Skeletal muscle satellite cell (primary cell): ENCODE results near the gene WRNIP1.
A peak's percentile ranks its signal among the peaks of the same experiment; 100 is the strongest.

Experiments used
- H3K27me3 ChIP-seq: 2 replicates; pipeline ENCODE4 v1.7.0; 2013; ENCODE audit warnings: low read length; ENCODE audit not compliant: control insufficient read depth, insufficient read depth
- H3K36me3 ChIP-seq: 2 replicates; pipeline ENCODE4 v1.7.0; 2013; ENCODE audit warnings: mild to moderate bottlenecking, control low read depth, low read length; ENCODE audit not compliant: insufficient read depth
- H3K4me1 ChIP-seq: 2 replicates; pipeline ENCODE4 v1.7.0; 2013; ENCODE audit warnings: low read length; ENCODE audit not compliant: control insufficient read depth, insufficient read depth
- H3K4me2 ChIP-seq: 2 replicates; pipeline ENCODE4 v1.7.0; 2013; ENCODE audit warnings: mild to moderate bottlenecking, low read length
- H3K4me3 ChIP-seq: 2 replicates; pipeline ENCODE4 v1.7.0; 2013; ENCODE audit warnings: low read length
- H3K9ac ChIP-seq: 2 replicates; pipeline ENCODE4 v1.7.0; 2013; ENCODE audit warnings: mild to moderate bottlenecking, low read depth, low read length, moderate library complexity
- H3K9me3 ChIP-seq: replicated peaks from 2 replicates; pipeline ENCODE4 v1.7.0; 2013; ENCODE audit warnings: mild to moderate bottlenecking, control low read depth, low read length

The WRNIP1 gene

GRCh38 chr6:2743280-2744208 is 21.6 kb upstream of the WRNIP1 start:
- peaks cover 7% of the 10 kb centered on the region for H3K4me1 ChIP-seq
- no peaks in the 10 kb centered on the region for H3K36me3 ChIP-seq
- H3K9ac ChIP-seq, result no peak overlapping the region
- peak overlapping the region; percentile 3 for H3K4me2 ChIP-seq
- H3K27me3 ChIP-seq, result no peaks in the 10 kb centered on the region
- H3K4me3 ChIP-seq, result no peak overlapping the region
- H3K9me3 ChIP-seq, result no peaks in the 10 kb centered on the region

- Histone ChIP-seq H3K4me1 (peaks cover 7% of the 10 kb centered on the region), H3K9me3 (no peaks in the 10 kb centered on the region), H3K36me3 (no peaks in the 10 kb centered on the region), H3K9ac (no peak overlapping the region), H3K4me2 (peak overlapping the region; percentile 3), H3K27me3 (no peaks in the 10 kb centered on the region), H3K4me3 (no peak overlapping the region)
Measured at GRCh38 chr6:2744209-2744771, 20.9 kb upstream of the WRNIP1 start.

- no peaks in the 10 kb centered on the region for H3K36me3 ChIP-seq
- H3K4me2 ChIP-seq, result no peak overlapping the region
- H3K9ac ChIP-seq, result no peak overlapping the region
- H3K27me3 ChIP-seq, result no peaks in the 10 kb centered on the region
- H3K4me1 ChIP-seq, result peaks cover 7% of the 10 kb centered on the region
- H3K9me3 ChIP-seq, result no peaks in the 10 kb centered on the region
- no peak overlapping the region for H3K4me3 ChIP-seq
Measured at GRCh38 chr6:2744778-2745177, 20.4 kb upstream of the WRNIP1 start.

GRCh38 chr6:2745246-2745645 is 19.9 kb upstream of the WRNIP1 start:
- H3K9me3 ChIP-seq, result no peaks in the 10 kb centered on the region
- peaks cover 7% of the 10 kb centered on the region for H3K4me1 ChIP-seq
- H3K9ac ChIP-seq, result no peak overlapping the region
- H3K36me3 ChIP-seq, result no peaks in the 10 kb centered on the region
- no peak overlapping the region for H3K4me3 ChIP-seq
- no peak overlapping the region for H3K4me2 ChIP-seq
- no peaks in the 10 kb centered on the region for H3K27me3 ChIP-seq

GRCh38 chr6:2746557-2747061 is 18.6 kb upstream of the WRNIP1 start:
- Histone ChIP-seq H3K9me3 (no peaks in the 10 kb centered on the region), H3K4me3 (no peak overlapping the region), H3K4me1 (peaks cover 7% of the 10 kb centered on the region)

GRCh38 chr6:2748183-2748582 is 17.0 kb upstream of the WRNIP1 start:
- Histone ChIP-seq H3K4me2 (no peak overlapping the region), H3K9ac (no peak overlapping the region), H3K9me3 (no peaks in the 10 kb centered on the region), H3K4me1 (peaks cover 7% of the 10 kb centered on the region), H3K27me3 (no peaks in the 10 kb centered on the region), H3K36me3 (no peaks in the 10 kb centered on the region), H3K4me3 (no peak overlapping the region)

More at GRCh38 chr6:2746557-2747061, 18.6 kb upstream of the WRNIP1 start:
- Histone ChIP-seq H3K9ac (no peak overlapping the region), H3K36me3 (no peaks in the 10 kb centered on the region), H3K27me3 (no peaks in the 10 kb centered on the region), H3K4me2 (no peak overlapping the region)

- H3K4me3 ChIP-seq, result no peak overlapping the region
- no peaks in the 10 kb centered on the region for H3K36me3 ChIP-seq
Measured at GRCh38 chr6:2749969-2750600, 15.1 kb upstream of the WRNIP1 start.

GRCh38 chr6:2750832-2751231 is 14.4 kb upstream of the WRNIP1 start, which contains the start of gene MYLK4:
TSS of gene MYLK4 (minus strand) at chr6:2750922. CDS start at chr6:2749294, 1,628 bp downstream.
- no peaks in the 10 kb centered on the region for H3K4me1 ChIP-seq
- no peaks in the 10 kb centered on the region for H3K27me3 ChIP-seq
- H3K9ac ChIP-seq, result no peak within 1 kb of the TSS
- H3K9me3 ChIP-seq, result no peaks in the 10 kb centered on the region
- H3K4me2 ChIP-seq, result peak within 1 kb of the TSS; percentile 13
- no peak within 1 kb of the TSS for H3K4me3 ChIP-seq
- no peaks in the 10 kb centered on the region for H3K36me3 ChIP-seq

More at GRCh38 chr6:2749969-2750600, 15.1 kb upstream of the WRNIP1 start:
- Histone ChIP-seq H3K9me3 (no peaks in the 10 kb centered on the region), H3K4me2 (peak overlapping the region; percentile 13), H3K27me3 (no peaks in the 10 kb centered on the region), H3K9ac (no peak overlapping the region), H3K4me1 (no peaks in the 10 kb centered on the region)

- H3K4me2 ChIP-seq, result no peak overlapping the region
- H3K4me3 ChIP-seq, result no peak overlapping the region
- no peaks in the 10 kb centered on the region for H3K36me3 ChIP-seq
- H3K4me1 ChIP-seq, result no peaks in the 10 kb centered on the region
- H3K9me3 ChIP-seq, result no peaks in the 10 kb centered on the region
- no peaks in the 10 kb centered on the region for H3K27me3 ChIP-seq
- no peak overlapping the region for H3K9ac ChIP-seq
Measured at GRCh38 chr6:2751871-2752270, 13.3 kb upstream of the WRNIP1 start.

GRCh38 chr6:2752477-2753109 is 12.6 kb upstream of the WRNIP1 start:
- no peaks in the 10 kb centered on the region for H3K36me3 ChIP-seq
- no peak overlapping the region for H3K4me3 ChIP-seq
- H3K9me3 ChIP-seq, result no peaks in the 10 kb centered on the region
- H3K4me2 ChIP-seq, result no peak overlapping the region
- H3K27me3 ChIP-seq, result no peaks in the 10 kb centered on the region
- H3K9ac ChIP-seq, result no peak overlapping the region
- H3K4me1 ChIP-seq, result no peaks in the 10 kb centered on the region

- H3K4me1 ChIP-seq, result no peaks in the 10 kb centered on the region
- no peaks in the 10 kb centered on the region for H3K9me3 ChIP-seq
- no peaks in the 10 kb centered on the region for H3K27me3 ChIP-seq
- no peak overlapping the region for H3K4me3 ChIP-seq
- no peak overlapping the region for H3K9ac ChIP-seq
- no peaks in the 10 kb centered on the region for H3K36me3 ChIP-seq
- H3K4me2 ChIP-seq, result no peak overlapping the region
Measured at GRCh38 chr6:2753110-2753489, 12.1 kb upstream of the WRNIP1 start.
